ENCODE data around the gene PLXNA4. TPM values are rescaled to one million over a fixed set of nuclear protein-coding genes. Genes with fewer than 3 reads are reported as not detected.
A peak's percentile ranks its signal among the peaks of the same experiment; 100 is the strongest.

The PLXNA4 gene
- polyA plus RNA-seq, 2 of the 4 experiments (the other 2 are of a cell fraction) = 0.12 to 0.34 TPM

DNA sequence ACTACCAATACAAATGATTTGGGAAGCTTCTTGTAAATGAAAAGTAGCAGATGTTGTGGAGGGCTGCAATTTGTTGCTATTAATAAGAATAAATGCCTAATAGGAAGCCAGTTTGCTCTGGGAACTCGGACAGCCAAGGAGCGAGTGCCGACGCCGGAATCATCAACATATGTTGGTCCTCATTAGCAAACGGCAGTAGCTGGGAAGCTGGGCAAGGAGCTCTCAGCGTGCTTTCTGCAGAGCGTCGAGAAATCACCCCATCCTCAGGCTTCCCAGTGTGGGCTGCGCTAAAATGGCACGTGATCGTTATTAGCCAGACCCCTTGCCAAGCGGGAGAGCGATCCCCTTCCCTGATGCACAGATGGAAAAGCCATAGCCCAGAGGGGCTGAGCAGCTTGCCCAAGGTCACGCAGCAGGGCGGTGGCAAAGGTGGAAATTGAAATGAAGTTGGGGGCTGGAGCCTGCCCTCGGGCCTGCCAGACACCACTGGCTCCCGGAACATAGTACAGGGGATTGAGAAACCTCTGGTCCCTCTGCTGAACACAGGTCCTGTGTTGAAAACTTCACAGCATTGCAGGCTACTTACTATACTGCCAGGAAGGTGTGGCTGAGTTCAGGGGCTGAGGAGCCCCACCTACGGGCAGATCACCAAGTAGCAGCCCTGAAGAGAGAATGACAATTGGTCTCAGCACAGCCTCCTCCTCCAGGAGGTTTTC lies 326.9 kb downstream of the PLXNA4 start (continued):
- no peak for TF ChIP-seq ZSCAN20 (CRISPR knock-in tag; IDR thresholded peaks at IDR 0.05)
- TF ChIP-seq CHD2 (IDR thresholded peaks at IDR 0.05; ENCODE audit: low read length, partially characterized antibody) = no peak
- TF ChIP-seq RFX5 (IDR thresholded peaks at IDR 0.05) = no peak
- TF ChIP-seq, protein P1, sequence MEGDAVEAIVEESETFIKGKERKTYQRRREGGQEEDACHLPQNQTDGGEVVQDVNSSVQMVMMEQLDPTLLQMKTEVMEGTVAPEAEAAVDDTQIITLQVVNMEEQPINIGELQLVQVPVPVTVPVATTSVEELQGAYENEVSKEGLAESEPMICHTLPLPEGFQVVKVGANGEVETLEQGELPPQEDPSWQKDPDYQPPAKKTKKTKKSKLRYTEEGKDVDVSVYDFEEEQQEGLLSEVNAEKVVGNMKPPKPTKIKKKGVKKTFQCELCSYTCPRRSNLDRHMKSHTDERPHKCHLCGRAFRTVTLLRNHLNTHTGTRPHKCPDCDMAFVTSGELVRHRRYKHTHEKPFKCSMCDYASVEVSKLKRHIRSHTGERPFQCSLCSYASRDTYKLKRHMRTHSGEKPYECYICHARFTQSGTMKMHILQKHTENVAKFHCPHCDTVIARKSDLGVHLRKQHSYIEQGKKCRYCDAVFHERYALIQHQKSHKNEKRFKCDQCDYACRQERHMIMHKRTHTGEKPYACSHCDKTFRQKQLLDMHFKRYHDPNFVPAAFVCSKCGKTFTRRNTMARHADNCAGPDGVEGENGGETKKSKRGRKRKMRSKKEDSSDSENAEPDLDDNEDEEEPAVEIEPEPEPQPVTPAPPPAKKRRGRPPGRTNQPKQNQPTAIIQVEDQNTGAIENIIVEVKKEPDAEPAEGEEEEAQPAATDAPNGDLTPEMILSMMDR (IDR thresholded peaks at IDR 0.05) = peak; percentile 48
- peak; percentile 65 to 69 for TF ChIP-seq RAD21 (conservative IDR thresholded peaks at IDR 0.05 in 1 of 2, IDR thresholded peaks at IDR 0.05 in 1 of 2)
- no peak for TF ChIP-seq ZC3H11A (IDR thresholded peaks at IDR 0.05)
- TF ChIP-seq NFE2L2 (conservative IDR thresholded peaks at IDR 0.05; ENCODE audit: low read length) = no peak
- no peak for TF ChIP-seq MYC (IDR thresholded peaks at IDR 0.05; ENCODE audit: borderline replicate concordance, low read length)
- TF ChIP-seq FOXS1 (CRISPR knock-in tag; IDR thresholded peaks at IDR 0.05) = no peak
- TF ChIP-seq POLR2A (IDR thresholded peaks at IDR 0.05; ENCODE audit: low read length) = no peak
- no peak for TF ChIP-seq HEYL (CRISPR knock-in tag; IDR thresholded peaks at IDR 0.05)
- no peak for TF ChIP-seq HOXB13 (CRISPR knock-in tag; IDR thresholded peaks at IDR 0.05; ENCODE audit: low read depth)
- TF ChIP-seq SREBF2 (IDR thresholded peaks at IDR 0.05) = no peak
- TF ChIP-seq MAZ (IDR thresholded peaks at IDR 0.05; ENCODE audit: borderline replicate concordance, low read depth, low read length) = no peak

DNA sequence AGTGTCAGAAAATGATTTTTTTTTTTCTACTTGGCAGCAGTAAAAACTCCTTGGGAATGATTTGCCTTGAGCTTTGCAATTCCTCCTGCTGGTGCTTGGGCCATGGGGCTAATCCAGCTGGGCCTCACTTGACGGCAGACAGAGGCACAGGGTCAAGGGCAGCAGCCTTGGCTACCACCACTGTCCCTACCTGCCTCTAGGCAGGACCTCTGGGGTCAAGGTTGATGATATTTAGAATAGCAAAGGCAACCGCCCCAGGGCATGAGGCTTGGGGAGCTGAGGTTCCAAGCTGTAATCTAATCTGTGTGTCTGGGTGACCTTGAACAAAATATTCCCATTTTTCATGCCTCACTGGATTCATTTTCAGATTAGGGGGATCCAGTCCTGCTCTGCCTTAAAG lies 327.4 kb downstream of the PLXNA4 start:
- no peak for FAIRE-seq
- WGBS (ENCODE audit: missing lambda C conversion rate) = 57% methylated on average over 2 of the region's 2 CpGs
- ChIA-PET CTCF (interaction anchor here (0.7 to 13.1 kb wide), 13 partner anchors 9 to 560 kb away, joined by 3 to 170 read pairs (median 5); no protein-coding TSS in a partner anchor), POLR2A (no interaction called here)
- Histone ChIP-seq H3K4me2 (no peak overlapping the region), H3K9me3 (peaks cover 14% of the 10 kb centered on the region; the same call in 2 of the 3 replicates), H3K4me1 (peaks cover 24% of the 10 kb centered on the region), H3K27ac (no peak overlapping the region), H3K4me3 (no peak overlapping the region)
- no peak for ATAC-seq
- TF ChIP-seq RFX5 (IDR thresholded peaks at IDR 0.05) = no peak
- TF ChIP-seq KDM1A (IDR thresholded peaks at IDR 0.05; ENCODE audit: low read depth) = no peak
- no peak for TF ChIP-seq CBX8 (IDR thresholded peaks at IDR 0.05)
- no peak for TF ChIP-seq HDAC2 (IDR thresholded peaks at IDR 0.05)
- no peak for TF ChIP-seq RAD21 (conservative IDR thresholded peaks at IDR 0.05 in 1 of 2, IDR thresholded peaks at IDR 0.05 in 1 of 2)
- TF ChIP-seq TFCP2L1 (CRISPR knock-in tag; IDR thresholded peaks at IDR 0.05) = no peak
- no peak for TF ChIP-seq BHLHE40 (IDR thresholded peaks at IDR 0.05; ENCODE audit: low read depth, low read length)
- TF ChIP-seq MAFK (IDR thresholded peaks at IDR 0.05; ENCODE audit: partially characterized antibody) = no peak
- TF ChIP-seq, protein P2, sequence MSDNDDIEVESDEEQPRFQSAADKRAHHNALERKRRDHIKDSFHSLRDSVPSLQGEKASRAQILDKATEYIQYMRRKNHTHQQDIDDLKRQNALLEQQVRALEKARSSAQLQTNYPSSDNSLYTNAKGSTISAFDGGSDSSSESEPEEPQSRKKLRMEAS (IDR thresholded peaks at IDR 0.05) = no peak
- no peak for TF ChIP-seq EP300 (IDR thresholded peaks at IDR 0.05)
- no peak for TF ChIP-seq GATA3 (IDR thresholded peaks at IDR 0.05; ENCODE audit: borderline replicate concordance)
- TF ChIP-seq, protein P3, sequence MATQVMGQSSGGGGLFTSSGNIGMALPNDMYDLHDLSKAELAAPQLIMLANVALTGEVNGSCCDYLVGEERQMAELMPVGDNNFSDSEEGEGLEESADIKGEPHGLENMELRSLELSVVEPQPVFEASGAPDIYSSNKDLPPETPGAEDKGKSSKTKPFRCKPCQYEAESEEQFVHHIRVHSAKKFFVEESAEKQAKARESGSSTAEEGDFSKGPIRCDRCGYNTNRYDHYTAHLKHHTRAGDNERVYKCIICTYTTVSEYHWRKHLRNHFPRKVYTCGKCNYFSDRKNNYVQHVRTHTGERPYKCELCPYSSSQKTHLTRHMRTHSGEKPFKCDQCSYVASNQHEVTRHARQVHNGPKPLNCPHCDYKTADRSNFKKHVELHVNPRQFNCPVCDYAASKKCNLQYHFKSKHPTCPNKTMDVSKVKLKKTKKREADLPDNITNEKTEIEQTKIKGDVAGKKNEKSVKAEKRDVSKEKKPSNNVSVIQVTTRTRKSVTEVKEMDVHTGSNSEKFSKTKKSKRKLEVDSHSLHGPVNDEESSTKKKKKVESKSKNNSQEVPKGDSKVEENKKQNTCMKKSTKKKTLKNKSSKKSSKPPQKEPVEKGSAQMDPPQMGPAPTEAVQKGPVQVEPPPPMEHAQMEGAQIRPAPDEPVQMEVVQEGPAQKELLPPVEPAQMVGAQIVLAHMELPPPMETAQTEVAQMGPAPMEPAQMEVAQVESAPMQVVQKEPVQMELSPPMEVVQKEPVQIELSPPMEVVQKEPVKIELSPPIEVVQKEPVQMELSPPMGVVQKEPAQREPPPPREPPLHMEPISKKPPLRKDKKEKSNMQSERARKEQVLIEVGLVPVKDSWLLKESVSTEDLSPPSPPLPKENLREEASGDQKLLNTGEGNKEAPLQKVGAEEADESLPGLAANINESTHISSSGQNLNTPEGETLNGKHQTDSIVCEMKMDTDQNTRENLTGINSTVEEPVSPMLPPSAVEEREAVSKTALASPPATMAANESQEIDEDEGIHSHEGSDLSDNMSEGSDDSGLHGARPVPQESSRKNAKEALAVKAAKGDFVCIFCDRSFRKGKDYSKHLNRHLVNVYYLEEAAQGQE (IDR thresholded peaks at IDR 0.05) = no peak
- TF ChIP-seq MYC (IDR thresholded peaks at IDR 0.05; ENCODE audit: borderline replicate concordance, low read length) = no peak
- no peak for TF ChIP-seq ZFP36 (IDR thresholded peaks at IDR 0.05; ENCODE audit: borderline replicate concordance, partially characterized antibody)
- TF ChIP-seq ZNF302 (CRISPR knock-in tag; IDR thresholded peaks at IDR 0.05) = no peak
- DNase-seq (ENCODE audit: low read depth in 1 of 2, low spot score in 1 of 2) = no peak

All from A549 (cell line).